HL-60 (cell line): ENCODE data around the gene AKAP8L.

Experiments used
- POLR2AphosphoS5 ChIP-seq: IDR thresholded peaks from 2 replicates; pipeline ENCODE4 v1.6.1; 2012; ENCODE audit warnings: low read depth
- TF ChIP-seq, protein P1 (sequence below): IDR thresholded peaks from one replicate; pipeline ENCODE4 v1.5.1; 2011; ENCODE audit warnings: low read length, control low read depth, inconsistent platforms; ENCODE audit not compliant: insufficient read depth

DNA sequence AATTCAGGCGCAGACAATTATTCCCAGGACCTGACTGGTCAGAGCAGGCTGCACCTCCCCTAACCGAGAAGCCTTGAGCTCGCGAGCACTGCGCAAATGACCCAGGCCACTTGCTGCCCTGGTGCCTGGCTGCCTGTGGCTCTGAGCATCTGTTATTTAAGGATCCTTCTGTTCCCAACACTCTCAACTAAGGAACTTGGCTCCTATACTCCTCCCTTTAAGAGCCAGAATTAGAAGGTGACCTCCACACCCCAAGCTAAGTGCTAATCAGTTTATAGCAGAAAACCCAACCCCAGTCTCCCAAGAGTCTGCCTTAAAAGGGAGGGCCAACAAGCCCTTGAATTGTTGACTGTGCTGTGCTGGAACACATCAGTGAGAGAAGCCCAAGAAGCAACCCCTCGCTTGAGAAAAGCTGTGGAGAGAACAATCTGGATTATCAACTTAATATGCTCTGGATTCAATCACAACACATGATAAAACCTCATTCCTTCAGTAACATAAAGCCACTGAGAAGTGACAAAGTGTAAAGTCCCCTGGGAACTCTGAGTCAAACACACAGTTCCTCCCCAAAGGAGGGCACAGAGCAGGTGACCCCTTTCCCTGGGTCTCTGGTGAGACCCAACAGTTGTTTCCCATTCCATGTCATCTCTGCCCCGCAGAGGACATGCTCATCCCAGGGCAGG is 14.6 kb downstream of the AKAP8L start:
- TF ChIP-seq, protein P1, sequence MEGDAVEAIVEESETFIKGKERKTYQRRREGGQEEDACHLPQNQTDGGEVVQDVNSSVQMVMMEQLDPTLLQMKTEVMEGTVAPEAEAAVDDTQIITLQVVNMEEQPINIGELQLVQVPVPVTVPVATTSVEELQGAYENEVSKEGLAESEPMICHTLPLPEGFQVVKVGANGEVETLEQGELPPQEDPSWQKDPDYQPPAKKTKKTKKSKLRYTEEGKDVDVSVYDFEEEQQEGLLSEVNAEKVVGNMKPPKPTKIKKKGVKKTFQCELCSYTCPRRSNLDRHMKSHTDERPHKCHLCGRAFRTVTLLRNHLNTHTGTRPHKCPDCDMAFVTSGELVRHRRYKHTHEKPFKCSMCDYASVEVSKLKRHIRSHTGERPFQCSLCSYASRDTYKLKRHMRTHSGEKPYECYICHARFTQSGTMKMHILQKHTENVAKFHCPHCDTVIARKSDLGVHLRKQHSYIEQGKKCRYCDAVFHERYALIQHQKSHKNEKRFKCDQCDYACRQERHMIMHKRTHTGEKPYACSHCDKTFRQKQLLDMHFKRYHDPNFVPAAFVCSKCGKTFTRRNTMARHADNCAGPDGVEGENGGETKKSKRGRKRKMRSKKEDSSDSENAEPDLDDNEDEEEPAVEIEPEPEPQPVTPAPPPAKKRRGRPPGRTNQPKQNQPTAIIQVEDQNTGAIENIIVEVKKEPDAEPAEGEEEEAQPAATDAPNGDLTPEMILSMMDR = no peak
- TF ChIP-seq POLR2AphosphoS5 = no peak
